Measurements from ENCODE around the gene SLC7A5.
"Not testable (repeated sequence)": the region's sequence is repeated elsewhere in the genome, so short reads cannot be mapped to it uniquely, and the experiment has no call there.

DNA sequence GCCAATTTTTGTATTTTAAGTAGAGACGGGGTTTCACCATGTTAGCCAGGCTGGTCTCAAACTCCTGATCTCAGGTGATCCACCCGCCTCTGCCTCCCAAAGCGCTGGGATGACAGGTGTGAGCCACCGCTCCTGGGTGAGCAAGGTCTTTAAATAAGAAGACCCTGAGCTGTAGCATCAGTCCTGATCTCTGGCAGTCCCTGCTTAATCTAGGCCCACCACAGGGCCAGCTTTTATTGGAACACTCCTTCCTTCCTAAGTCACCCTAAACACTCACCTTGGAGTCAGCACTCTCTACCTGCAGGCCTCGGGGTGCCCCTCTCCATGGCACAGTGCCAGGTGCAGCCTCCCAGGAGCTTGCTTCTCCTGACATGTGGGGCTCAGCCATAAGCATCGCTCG is 36.2 kb upstream of the SLC7A5 start:
- TF ChIP-seq, protein P1, sequence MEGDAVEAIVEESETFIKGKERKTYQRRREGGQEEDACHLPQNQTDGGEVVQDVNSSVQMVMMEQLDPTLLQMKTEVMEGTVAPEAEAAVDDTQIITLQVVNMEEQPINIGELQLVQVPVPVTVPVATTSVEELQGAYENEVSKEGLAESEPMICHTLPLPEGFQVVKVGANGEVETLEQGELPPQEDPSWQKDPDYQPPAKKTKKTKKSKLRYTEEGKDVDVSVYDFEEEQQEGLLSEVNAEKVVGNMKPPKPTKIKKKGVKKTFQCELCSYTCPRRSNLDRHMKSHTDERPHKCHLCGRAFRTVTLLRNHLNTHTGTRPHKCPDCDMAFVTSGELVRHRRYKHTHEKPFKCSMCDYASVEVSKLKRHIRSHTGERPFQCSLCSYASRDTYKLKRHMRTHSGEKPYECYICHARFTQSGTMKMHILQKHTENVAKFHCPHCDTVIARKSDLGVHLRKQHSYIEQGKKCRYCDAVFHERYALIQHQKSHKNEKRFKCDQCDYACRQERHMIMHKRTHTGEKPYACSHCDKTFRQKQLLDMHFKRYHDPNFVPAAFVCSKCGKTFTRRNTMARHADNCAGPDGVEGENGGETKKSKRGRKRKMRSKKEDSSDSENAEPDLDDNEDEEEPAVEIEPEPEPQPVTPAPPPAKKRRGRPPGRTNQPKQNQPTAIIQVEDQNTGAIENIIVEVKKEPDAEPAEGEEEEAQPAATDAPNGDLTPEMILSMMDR (IDR thresholded peaks at IDR 0.05): not testable (repeated sequence)
- not testable (repeated sequence) for TF ChIP-seq POLR2A (IDR thresholded peaks at IDR 0.05)
